Activated T-cell treated with anti-CD3 and anti-CD28 coated beads for 24 hours (primary cell): ENCODE results near the gene CDH8.

ENCODE experiments used
- DNase-seq: peaks from one replicate; pipeline ENCODE4 v3.0.0-alpha.2; 2020; ENCODE audit warnings: low read depth

Gene CDH8

GRCh38 chr16:62033065-62033464 lies 3.2 kb downstream of the CDH8 start:
- no peak for DNase-seq

DNA sequence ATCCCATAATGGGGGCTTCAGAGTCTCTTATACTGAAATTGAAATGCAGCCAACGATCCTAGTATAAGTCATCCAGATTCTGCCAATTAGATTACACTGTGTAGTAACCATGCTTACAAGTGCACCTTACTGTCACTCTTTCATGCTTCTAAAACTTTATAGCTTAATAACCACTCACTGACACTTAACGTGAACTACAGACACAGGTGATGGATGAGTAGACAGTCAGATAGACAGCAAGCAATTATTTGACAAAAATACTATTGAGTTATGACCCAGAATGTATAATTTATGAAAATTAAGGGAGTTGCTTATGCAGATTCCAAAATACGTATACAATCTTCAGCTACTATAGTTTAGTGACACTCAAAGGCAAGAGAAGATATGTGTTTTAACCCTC lies 6.3 kb downstream of the CDH8 start:
- DNase-seq = no peak

GRCh38 chr16:62022688-62023087 lies 13.6 kb downstream of the CDH8 start:
- DNase-seq = no peak

DNA sequence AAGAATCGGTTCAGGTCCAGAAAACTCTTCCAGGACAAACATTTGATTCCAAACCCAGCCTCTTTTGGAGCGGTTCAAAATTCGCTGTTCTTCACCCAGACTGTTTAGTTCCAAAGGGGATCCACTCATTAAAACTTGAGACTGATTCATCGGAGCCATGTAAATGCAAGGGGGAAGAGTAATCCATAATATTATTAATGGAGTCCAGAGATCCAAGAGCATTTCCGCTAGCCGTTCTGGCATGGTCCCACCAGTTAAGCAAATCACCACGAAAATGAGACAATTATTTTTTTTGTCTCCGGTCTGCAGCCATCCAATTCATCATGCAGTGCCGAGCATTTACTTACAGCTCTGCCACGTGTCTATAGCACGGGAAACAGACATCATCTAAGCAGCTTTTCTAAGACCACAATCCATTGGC lies 15.1 kb downstream of the CDH8 start:
- DNase-seq = no peak

GRCh38 chr16:62020681-62021080 lies 15.6 kb downstream of the CDH8 start:
- no peak for DNase-seq

GRCh38 chr16:62019851-62020250 lies 16.4 kb downstream of the CDH8 start:
- DNase-seq = no peak

GRCh38 chr16:62018301-62019060 lies 17.8 kb downstream of the CDH8 start:
- DNase-seq = no peak

- no peak for DNase-seq
These were observed 21.8 kb downstream of the CDH8 start for GRCh38 chr16:62014319-62014923.

- no peak for DNase-seq
These were observed 26.1 kb downstream of the CDH8 start for GRCh38 chr16:62010186-62010585.

- no peak for DNase-seq
These were observed 37.8 kb downstream of the CDH8 start for GRCh38 chr16:61998460-61998859.

DNA sequence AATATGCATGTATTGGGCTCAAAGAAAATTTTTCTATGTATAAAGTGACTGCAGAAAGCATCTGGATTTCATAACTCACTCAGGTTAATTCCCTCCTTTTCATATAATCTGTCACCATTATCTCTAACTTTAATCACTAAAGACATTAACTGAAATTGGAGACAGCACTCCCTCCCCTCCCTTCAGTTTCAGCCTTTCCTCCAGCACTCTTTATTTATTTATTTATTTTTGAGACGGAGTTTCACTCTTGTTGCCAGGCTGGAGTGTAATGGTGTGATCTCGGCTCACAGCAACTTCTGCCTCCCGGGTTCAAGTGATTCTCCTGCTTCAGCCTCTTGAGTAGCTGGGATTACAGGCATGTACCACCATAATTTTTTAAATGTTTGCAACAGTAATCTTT lies 43.1 kb downstream of the CDH8 start:
- DNase-seq = no peak

GRCh38 chr16:61987474-61988012 lies 48.7 kb downstream of the CDH8 start:
- DNase-seq = no peak

GRCh38 chr16:61969077-61969382 lies 67.2 kb downstream of the CDH8 start:
- no peak for DNase-seq

DNA sequence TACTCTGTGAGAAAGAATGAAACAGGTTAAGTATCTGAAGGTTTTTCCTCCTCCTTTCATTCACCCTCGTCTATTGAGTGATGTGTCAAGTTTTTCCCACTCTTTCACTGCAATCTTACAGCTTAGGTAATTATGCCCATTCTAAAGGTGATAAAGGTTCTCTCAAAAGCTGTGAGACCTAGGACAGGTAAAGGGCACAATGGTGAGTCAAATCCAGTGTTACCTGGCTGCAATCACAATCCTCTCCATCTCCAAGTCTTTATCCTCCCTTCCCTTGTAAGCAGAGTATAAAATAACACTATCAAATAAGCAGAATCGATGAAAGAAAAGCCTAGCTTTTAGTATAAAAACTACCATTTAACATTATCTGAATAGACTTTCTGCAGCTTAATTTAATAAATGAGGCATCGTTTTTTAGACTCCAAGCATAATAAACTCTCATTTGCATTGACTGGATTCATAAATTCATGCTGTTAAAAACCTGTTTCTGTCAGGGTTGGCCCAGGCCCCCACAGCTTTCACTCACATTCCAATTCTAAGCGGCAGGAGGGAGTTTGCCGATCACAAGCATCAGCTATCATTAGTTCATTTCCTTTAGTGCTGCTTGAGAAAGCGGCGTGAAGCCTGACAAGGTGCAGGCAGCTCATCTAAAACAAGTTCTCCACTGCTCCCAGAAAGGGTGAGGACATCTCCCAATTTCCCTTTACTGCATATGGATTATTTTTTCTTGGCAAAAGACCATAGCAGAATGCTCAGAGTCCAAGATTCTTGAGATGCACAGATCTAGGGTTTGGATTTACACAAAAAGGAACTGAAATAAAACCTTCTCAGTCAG lies 67.8 kb downstream of the CDH8 start:
- DNase-seq = no peak

GRCh38 chr16:61957075-61957855 lies 79.0 kb downstream of the CDH8 start:
- no peak for DNase-seq

DNA sequence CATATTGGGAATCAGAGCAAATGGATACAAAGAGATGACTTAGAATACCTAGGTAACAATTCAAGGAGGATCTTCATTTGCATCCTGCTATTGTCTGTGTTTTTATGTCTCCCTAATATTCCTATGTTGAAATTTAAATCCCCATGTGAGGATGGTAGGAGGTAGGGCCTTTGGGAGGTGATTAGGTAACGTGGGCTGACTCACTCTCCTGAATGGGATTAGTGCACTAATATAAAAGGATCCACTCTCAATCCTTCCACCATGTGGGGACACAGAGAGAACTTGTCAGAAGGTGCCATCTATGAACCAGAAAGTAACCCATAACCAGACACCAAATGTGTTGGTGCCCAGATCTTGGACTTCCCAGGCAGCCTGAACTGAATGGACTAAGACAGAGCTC lies 83.4 kb downstream of the CDH8 start:
- no peak for DNase-seq

GRCh38 chr16:61948414-61948813 lies 87.8 kb downstream of the CDH8 start:
- DNase-seq = no peak

DNA sequence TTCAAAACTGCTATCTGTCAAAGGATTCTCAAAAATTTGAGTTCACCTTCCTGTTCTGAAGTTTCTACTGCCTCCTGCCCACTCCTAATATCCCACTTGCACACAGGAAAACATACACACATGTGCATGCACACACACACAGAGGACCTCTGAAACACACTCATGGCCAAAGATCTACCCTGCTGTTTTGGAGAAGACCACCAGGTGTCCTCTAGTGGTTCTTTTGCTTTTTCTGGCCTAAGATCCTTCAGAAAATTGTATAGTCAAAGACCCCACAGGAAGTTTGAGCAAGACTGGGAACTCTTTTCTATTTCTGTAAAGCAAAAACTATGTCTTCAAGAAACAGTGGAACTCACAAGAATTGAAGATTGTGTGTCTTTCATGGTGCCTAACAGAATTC lies 90.2 kb downstream of the CDH8 start:
- no peak for DNase-seq

- no peak for DNase-seq
These were observed 90.7 kb downstream of the CDH8 start for GRCh38 chr16:61945511-61945910.

- DNase-seq = no peak
These were observed 92.2 kb downstream of the CDH8 start for GRCh38 chr16:61944004-61944403.

- DNase-seq = no peak
These were observed 95.6 kb downstream of the CDH8 start for GRCh38 chr16:61940611-61941010.

- DNase-seq = no peak
These were observed 98.6 kb downstream of the CDH8 start for GRCh38 chr16:61937646-61938045.
